Measurements from ENCODE around the gene ABHD15. TPM values are rescaled to one million over a fixed set of nuclear protein-coding genes. Genes with fewer than 3 reads are reported as not detected.

The ABHD15 gene
- polyA plus RNA-seq, 2 of the 4 experiments (the other 2 are of a cell fraction) = 13.5 to 15.8 TPM

GRCh38 chr17:29567304-29567553, 392 bp upstream of the ABHD15 start:
- Histone ChIP-seq H3K4me2 (peak overlapping the region; percentile 83), H3K4me1 (peaks cover 20% of the 10 kb centered on the region), H3K9me3 (no peaks in the 10 kb centered on the region), H3K27ac (peak overlapping the region; percentile 92 to 94), H3K4me3 (peak overlapping the region; percentile 62)
- no peak for FAIRE-seq
- ATAC-seq = peak; percentile 5 to 38
- ChIA-PET POLR2A (interaction anchor here (0.6 to 4.0 kb wide), 8 partner anchors 9 to 362 kb away, joined by 3 to 21 read pairs (median 4); partner anchors contain the start of gene ANKRD13B), CTCF (interaction anchor here (0.6 to 24.0 kb wide), 18 partner anchors 8 to 215 kb away, joined by 3 to 474 read pairs (median 6); partner anchors contain the start of genes ANKRD13B and CORO6)
- 2% methylated on average over 23 of the region's 27 CpGs for WGBS (ENCODE audit: missing lambda C conversion rate)
- no peak for DNase-seq (ENCODE audit: low read depth in 1 of 2, low spot score in 1 of 2)
- no peak for TF ChIP-seq SMC3 (IDR thresholded peaks at IDR 0.05)
- no peak for TF ChIP-seq RARB (CRISPR knock-in tag; IDR thresholded peaks at IDR 0.05)

- no peak for TF ChIP-seq ATOH8 (CRISPR knock-in tag; IDR thresholded peaks at IDR 0.05; ENCODE audit: low read depth)
- TF ChIP-seq RAD21 (conservative IDR thresholded peaks at IDR 0.05 in 1 of 2, IDR thresholded peaks at IDR 0.05 in 1 of 2) = peak; percentile 27 to 29; a peak in 3 of 5 replicates
- no peak for TF ChIP-seq HOXB5 (CRISPR knock-in tag; IDR thresholded peaks at IDR 0.05)
- no peak for TF ChIP-seq NPAS2 (CRISPR knock-in tag; IDR thresholded peaks at IDR 0.05; ENCODE audit: borderline replicate concordance)
- TF ChIP-seq RNF2 (IDR thresholded peaks at IDR 0.05; ENCODE audit: borderline replicate concordance, low read depth) = peak; percentile 67; the same call in 1 of the 2 replicates
- TF ChIP-seq ZSCAN20 (CRISPR knock-in tag; IDR thresholded peaks at IDR 0.05) = no peak
- TF ChIP-seq PBX3 (IDR thresholded peaks at IDR 0.05) = 0 out of 2 replicates have a peak, but pooled peaks have one; percentile 54
- no peak for TF ChIP-seq CBX8 (IDR thresholded peaks at IDR 0.05)
- no peak for TF ChIP-seq JUN (IDR thresholded peaks at IDR 0.05)
- TF ChIP-seq POLR2A (IDR thresholded peaks at IDR 0.05; ENCODE audit: low read length) = peak; percentile 38
- peak; percentile 46; the same call in 2 of the 3 replicates for TF ChIP-seq CTCF (IDR thresholded peaks at IDR 0.05)
- TF ChIP-seq SMC3 (IDR thresholded peaks at IDR 0.05) = peak; percentile 38
- peak; percentile 62; the same call in 1 of the 2 replicates for TF ChIP-seq E2F6 (IDR thresholded peaks at IDR 0.05; ENCODE audit: borderline replicate concordance, low read depth)
- TF ChIP-seq MAX (IDR thresholded peaks at IDR 0.05) = peak; percentile 71
- CTCF ChIA-PET = interaction anchor here (0.9 to 24.0 kb wide), 17 partner anchors 11 to 528 kb away, joined by 3 to 474 read pairs (median 7); partner anchors contain the start of genes ANKRD13B and CORO6
- H3K27ac ChIP-seq = peak overlapping the region; percentile 92 to 94
- POLR2A ChIA-PET = interaction anchor here (0.8 to 4.0 kb wide), 5 partner anchors 9 to 274 kb away, joined by 3 to 21 read pairs (median 4); partner anchors contain the start of genes ANKRD13B and NUFIP2
- H3K4me3 ChIP-seq = peak overlapping the region; percentile 62
- H3K4me2 ChIP-seq = peak overlapping the region; percentile 83
- peak; percentile 21 to 60 for ATAC-seq
- DNase-seq (ENCODE audit: low read depth in 1 of 2, low spot score in 1 of 2) = peak; percentile 70 to 79
- FAIRE-seq = no peak
- peaks cover 20% of the 10 kb centered on the region for H3K4me1 ChIP-seq
- H3K9me3 ChIP-seq = no peaks in the 10 kb centered on the region
- WGBS (ENCODE audit: missing lambda C conversion rate) = 5% methylated on average over 36 of the region's 55 CpGs
Measured at GRCh38 chr17:29565643-29566472, 979 bp downstream of the ABHD15 start.

- H3K27ac ChIP-seq = no peak overlapping the region
- FAIRE-seq = no peak
- WGBS (ENCODE audit: missing lambda C conversion rate) = 94% methylated on average over 3 of the region's 3 CpGs
- ChIA-PET CTCF (interaction anchor here (0.7 to 24.0 kb wide), 9 partner anchors 9 to 193 kb away, joined by 3 to 474 read pairs (median 24); partner anchors contain the start of genes ANKRD13B and CORO6), POLR2A (no interaction called here)
- H3K9me3 ChIP-seq = no peaks in the 10 kb centered on the region
- ATAC-seq = no peak
- no peak for DNase-seq (ENCODE audit: low read depth in 1 of 2, low spot score in 1 of 2)
- H3K4me2 ChIP-seq = no peak overlapping the region
- peaks cover 13% of the 10 kb centered on the region for H3K4me1 ChIP-seq
- no peak overlapping the region for H3K4me3 ChIP-seq
- TF ChIP-seq FOXS1 (CRISPR knock-in tag; IDR thresholded peaks at IDR 0.05) (no peak), HDAC2 (IDR thresholded peaks at IDR 0.05) (no peak), MAZ (IDR thresholded peaks at IDR 0.05; ENCODE audit: borderline replicate concordance, low read depth, low read length) (no peak), RFX5 (IDR thresholded peaks at IDR 0.05) (no peak), POLR2A (IDR thresholded peaks at IDR 0.05; ENCODE audit: low read length) (no peak), JUN (IDR thresholded peaks at IDR 0.05) (no peak), ZSCAN20 (CRISPR knock-in tag; IDR thresholded peaks at IDR 0.05) (no peak), BCL3 (IDR thresholded peaks at IDR 0.05) (no peak), GATA3 (IDR thresholded peaks at IDR 0.05; ENCODE audit: borderline replicate concordance) (no peak), HOXB5 (CRISPR knock-in tag; IDR thresholded peaks at IDR 0.05) (no peak), NR3C1 (IDR thresholded peaks at IDR 0.05) (no peak), CBX8 (IDR thresholded peaks at IDR 0.05) (no peak), CHD4 (IDR thresholded peaks at IDR 0.05; ENCODE audit: borderline replicate concordance) (no peak), BHLHE40 (IDR thresholded peaks at IDR 0.05; ENCODE audit: low read depth, low read length) (no peak), EHF (CRISPR knock-in tag; IDR thresholded peaks at IDR 0.05) (no peak), ZC3H11A (IDR thresholded peaks at IDR 0.05) (no peak), FOSL2 (IDR thresholded peaks at IDR 0.05) (no peak), FOSL2 (CRISPR knock-in tag; IDR thresholded peaks at IDR 0.05) (no peak)
Measured at GRCh38 chr17:29563816-29564215, 3.0 kb downstream of the ABHD15 start.

Data from A549 (cell line).